Endothelial cell of umbilical vein (primary cell): Measurements from ENCODE around the gene MED25. TPM values are rescaled to one million over a fixed set of nuclear protein-coding genes. Genes with fewer than 3 reads are reported as not detected.

Source experiments
- BruUV-seq: library from RNA; stranded (reverse); fragments of 400-500 nt; replicated peaks from 2 replicates; lab custom pipeline; 2021; lab: Mats Ljungman, UMichigan
- CTCF ChIA-PET: fragments of 300-600, 350-600 bp; sonication (Branson Sonifier 250); formaldehyde crosslinking; loops from one replicate; lab custom pipeline; 2021; ENCODE audit warnings: antibody characterized with exemption, inconsistent platforms; lab: Charles Lee
- POLR2A ChIA-PET: fragments of 300-600, 350-600 bp; sonication (Branson Sonifier 250); formaldehyde crosslinking; loops from one replicate; lab custom pipeline; 2021; ENCODE audit warnings: antibody characterized with exemption, inconsistent platforms; lab: Charles Lee
- DNase-seq: peaks from one replicate; pipeline ENCODE4 v3.0.0-alpha.2; 2011; ENCODE audit warnings: low read depth, low spot score
- FAIRE-seq: peaks from 2 replicates; lab custom pipeline; 2011; peaks lifted over from hg19 to GRCh38; lab: Jason Lieb, UNC
- H2AFZ ChIP-seq: 2 replicates; pipeline ENCODE4 v1.6.0; 2012; ENCODE audit warnings: low read depth, low read length, control low read depth, inconsistent platforms
- H3K27ac ChIP-seq: 2 replicates; pipeline ENCODE4 v1.5.1; 2011; ENCODE audit warnings: low read depth, mild to moderate bottlenecking, control low read depth, low read length, moderate library complexity; ENCODE audit not compliant: insufficient read depth
- H3K27me3 ChIP-seq, 2 experiments: 2 replicates each; pipeline versions ENCODE4 v1.6.0 to v1.6.1; 2011; ENCODE audit warnings: low read length in 2 of 2, mixed read lengths in 1 of 2; ENCODE audit not compliant: control insufficient read depth in 2 of 2, insufficient read depth in 2 of 2
- H3K36me3 ChIP-seq, 2 experiments: 2 replicates in 1 of 2; 3 replicates in 1 of 2; pipeline ENCODE4 v1.5.1; 2011; ENCODE audit warnings: low read length in 2 of 2, mild to moderate bottlenecking in 1 of 2, moderate library complexity in 1 of 2; ENCODE audit not compliant: control insufficient read depth in 2 of 2, insufficient read depth in 2 of 2; ENCODE audit errors: extremely low read depth in 1 of 2
- H3K4me1 ChIP-seq: 3 replicates; pipeline ENCODE4 v1.5.1; 2011; ENCODE audit warnings: mild to moderate bottlenecking, low read length; ENCODE audit not compliant: control insufficient read depth, insufficient read depth; ENCODE audit errors: extremely low read depth
- H3K4me2 ChIP-seq: 2 replicates; pipeline ENCODE4 v1.6.1; 2011; ENCODE audit warnings: low read length, control low read depth, mixed read lengths; ENCODE audit not compliant: insufficient read depth
- H3K4me3 ChIP-seq, 3 experiments: fragments of 200-600 bp in 1 of 3; sonication (generic), shearing (Covaris generic) in 1 of 3; replicated peaks in 1 of 3; 2 replicates each; pipeline ENCODE4 v1.5.1; 2011 to 2016; ENCODE audit warnings: control low read depth in 3 of 3, low read length in 3 of 3, mild to moderate bottlenecking in 2 of 3, inconsistent platforms in 1 of 3, low read depth in 1 of 3, moderate library complexity in 1 of 3; ENCODE audit not compliant: insufficient read depth in 1 of 3
- H3K79me2 ChIP-seq: 2 replicates; pipeline ENCODE4 v1.6.0; 2012; ENCODE audit warnings: low read length, inconsistent platforms; ENCODE audit not compliant: control insufficient read depth, insufficient read depth
- H3K9ac ChIP-seq: replicated peaks from 2 replicates; pipeline ENCODE3; 2011; ENCODE audit warnings: low read length, control low read depth; ENCODE audit not compliant: insufficient read depth; ENCODE audit errors: extremely low read depth
- H3K9me1 ChIP-seq: replicated peaks from 3 replicates; pipeline ENCODE4 v1.6.0; 2011; ENCODE audit warnings: mild to moderate bottlenecking, low read length; ENCODE audit not compliant: control insufficient read depth, insufficient read depth; ENCODE audit errors: extremely low read depth
- H3K9me3 ChIP-seq: replicated peaks from 2 replicates; pipeline ENCODE4 v1.5.1; 2012; ENCODE audit warnings: low read length, inconsistent platforms; ENCODE audit not compliant: control insufficient read depth, insufficient read depth
- H4K20me1 ChIP-seq: replicated peaks from 2 replicates; pipeline ENCODE3; 2011; ENCODE audit warnings: mild to moderate bottlenecking, low read length; ENCODE audit not compliant: control insufficient read depth, insufficient read depth; ENCODE audit errors: extremely low read depth
- GATA2 ChIP-seq: IDR thresholded peaks from 2 replicates; pipeline ENCODE4 v1.7.0; 2011; ENCODE audit warnings: low read depth, mild to moderate bottlenecking, moderate library complexity, mixed read lengths, low read length; ENCODE audit not compliant: insufficient read length, insufficient read depth
- POLR2A ChIP-seq: IDR thresholded peaks from 2 replicates; pipeline ENCODE4 v1.6.1; 2012; ENCODE audit warnings: low read depth, mild to moderate bottlenecking, control low read depth, low read length
- dilution Hi-C: fragments of 300-500 bp; cut with MboI; formaldehyde crosslinking; loops from one replicate; pipeline ENCODE4 v1.15.0; 2019; ENCODE audit warnings: low sequenced_read_pairs; ENCODE audit not compliant: extremely low pct_ligation_motif_present
- intact Hi-C: fragments of 100-400 bp; cut with micrococcal nuclease; formaldehyde crosslinking; loops from one replicate; pipeline ENCODE4 v1.10.0; 2022
- polyA plus RNA-seq, 4 experiments: library from polyadenylated mRNA; depleted of rRNA in 3 of 4; stranded (reverse) in 3 of 4; unstranded in 1 of 4; fragments of >200 nt; gene quantifications; 2 replicates each; pipeline versions ENCODE4 v1.2.1 to v1.2.3, GENCODE V29; 2011 to 2012; ENCODE audit warnings: missing spikeins in 1 of 4
- total RNA-seq: library from RNA; stranded (reverse); gene quantifications from 2 replicates; pipeline ENCODE4 v1.2.3, GENCODE V29; 2021
- TF ChIP-seq, protein P1 (sequence below), 2 donors: IDR thresholded peaks; 1 replicate in 1 of 2; 2 replicates in 1 of 2; pipeline ENCODE4 v1.5.1; 2011; ENCODE audit warnings: low read length in 2 of 2, mild to moderate bottlenecking in 2 of 2, moderate library complexity in 2 of 2, control low read depth in 1 of 2, inconsistent platforms in 1 of 2, low read depth in 1 of 2; ENCODE audit not compliant: insufficient read depth in 1 of 2; ENCODE audit errors: extremely low read depth in 1 of 2

MED25 gene
- total and polyA plus RNA-seq, 2 donors (not counting 3 experiments of a cell fraction or from before 2014, with no cell fraction given), result 31.7 to 62.9 TPM

DNA sequence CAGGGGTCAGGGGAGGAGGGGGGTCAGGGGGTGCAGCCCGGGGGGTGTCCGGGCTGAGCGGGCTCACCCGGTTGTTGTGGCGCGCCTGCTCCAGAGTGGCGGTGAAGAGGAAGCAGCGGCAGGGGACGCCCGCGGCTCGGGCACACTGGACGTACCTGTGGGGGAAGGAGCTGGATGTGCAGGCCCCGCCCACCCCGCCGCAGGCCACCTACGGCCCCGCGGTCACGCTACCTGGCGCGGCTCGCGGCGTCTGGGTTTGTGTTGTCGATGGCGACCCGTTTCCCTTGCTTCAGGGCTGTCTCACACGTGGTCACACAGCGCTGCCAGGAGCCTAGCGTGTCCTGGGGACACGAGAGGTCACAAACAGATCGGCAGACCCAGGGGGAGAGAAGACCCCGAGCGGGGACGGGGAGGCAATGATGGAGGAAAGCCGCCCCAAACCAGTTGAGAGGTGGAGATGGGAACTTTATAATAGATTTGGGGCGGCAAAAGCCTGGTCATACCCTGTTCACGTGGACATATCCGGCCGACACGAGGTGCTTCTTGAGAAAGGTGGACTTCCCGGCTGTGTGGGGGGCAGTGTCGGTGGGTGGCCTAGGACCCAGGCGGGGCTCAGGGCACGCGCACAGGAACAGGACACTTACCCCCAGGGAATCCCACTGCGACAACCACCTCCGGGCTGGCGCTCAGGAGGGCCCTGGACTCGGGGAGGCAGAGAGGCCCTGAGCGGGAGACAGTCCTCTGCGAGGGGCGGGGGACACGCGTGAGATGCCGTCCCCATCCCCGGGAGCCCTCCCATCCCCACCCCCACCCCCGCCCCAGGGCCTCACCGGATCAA is 43.7 kb downstream of the MED25 start:
- Histone ChIP-seq H3K79me2 (peaks cover 26% of the 10 kb centered on the region), H3K4me2 (no peak overlapping the region), H3K36me3 (peaks cover 15 to 54% of the 10 kb centered on the region in 2 experiments), H3K9me3 (no peaks in the 10 kb centered on the region), H3K4me3 (no peak overlapping the region), H2AFZ (no peak overlapping the region), H4K20me1 (no peaks in the 10 kb centered on the region), H3K9me1 (no peaks in the 10 kb centered on the region), H3K27ac (no peak overlapping the region), H3K27me3 (no peaks in the 10 kb centered on the region), H3K9ac (no peak overlapping the region), H3K4me1 (peaks cover 20% of the 10 kb centered on the region)
- DNase-seq (no peak), FAIRE-seq (no peak)
- ChIA-PET POLR2A (no interaction called here), CTCF (no interaction called here)
- BruUV-seq, result no TSS peak
- intact Hi-C loops (no loop called here), dilution Hi-C loops (no loop called here)
- TF ChIP-seq POLR2A (no peak), GATA2 (no peak)
- TF ChIP-seq, protein P1, sequence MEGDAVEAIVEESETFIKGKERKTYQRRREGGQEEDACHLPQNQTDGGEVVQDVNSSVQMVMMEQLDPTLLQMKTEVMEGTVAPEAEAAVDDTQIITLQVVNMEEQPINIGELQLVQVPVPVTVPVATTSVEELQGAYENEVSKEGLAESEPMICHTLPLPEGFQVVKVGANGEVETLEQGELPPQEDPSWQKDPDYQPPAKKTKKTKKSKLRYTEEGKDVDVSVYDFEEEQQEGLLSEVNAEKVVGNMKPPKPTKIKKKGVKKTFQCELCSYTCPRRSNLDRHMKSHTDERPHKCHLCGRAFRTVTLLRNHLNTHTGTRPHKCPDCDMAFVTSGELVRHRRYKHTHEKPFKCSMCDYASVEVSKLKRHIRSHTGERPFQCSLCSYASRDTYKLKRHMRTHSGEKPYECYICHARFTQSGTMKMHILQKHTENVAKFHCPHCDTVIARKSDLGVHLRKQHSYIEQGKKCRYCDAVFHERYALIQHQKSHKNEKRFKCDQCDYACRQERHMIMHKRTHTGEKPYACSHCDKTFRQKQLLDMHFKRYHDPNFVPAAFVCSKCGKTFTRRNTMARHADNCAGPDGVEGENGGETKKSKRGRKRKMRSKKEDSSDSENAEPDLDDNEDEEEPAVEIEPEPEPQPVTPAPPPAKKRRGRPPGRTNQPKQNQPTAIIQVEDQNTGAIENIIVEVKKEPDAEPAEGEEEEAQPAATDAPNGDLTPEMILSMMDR (IDR thresholded peaks at IDR 0.05; ENCODE audit: extremely low read depth in 1 of 2, insufficient read depth in 1 of 2, low read depth in 1 of 2, low read length in 2 of 2), result no peak
